Activated CD4-positive, CD25-positive, alpha-beta regulatory T cell treated with anti-CD3 and anti-CD28 coated beads, Interleukin-2, amount 50 U/mL, for 16 hours (primary cell): ENCODE results near the gene ZNF319.

Experiments used
- DNase-seq: peaks from one replicate; pipeline ENCODE4 v3.0.0-alpha.2; 2020; ENCODE audit warnings: low read depth, low spot score

ZNF319 gene

GRCh38 chr16:58037365-58038057, 37.0 kb upstream of the ZNF319 start:
- DNase-seq, result no peak

- no peak for DNase-seq
Observed at GRCh38 chr16:58036943-58037342, 36.5 kb upstream of the ZNF319 start.

DNA sequence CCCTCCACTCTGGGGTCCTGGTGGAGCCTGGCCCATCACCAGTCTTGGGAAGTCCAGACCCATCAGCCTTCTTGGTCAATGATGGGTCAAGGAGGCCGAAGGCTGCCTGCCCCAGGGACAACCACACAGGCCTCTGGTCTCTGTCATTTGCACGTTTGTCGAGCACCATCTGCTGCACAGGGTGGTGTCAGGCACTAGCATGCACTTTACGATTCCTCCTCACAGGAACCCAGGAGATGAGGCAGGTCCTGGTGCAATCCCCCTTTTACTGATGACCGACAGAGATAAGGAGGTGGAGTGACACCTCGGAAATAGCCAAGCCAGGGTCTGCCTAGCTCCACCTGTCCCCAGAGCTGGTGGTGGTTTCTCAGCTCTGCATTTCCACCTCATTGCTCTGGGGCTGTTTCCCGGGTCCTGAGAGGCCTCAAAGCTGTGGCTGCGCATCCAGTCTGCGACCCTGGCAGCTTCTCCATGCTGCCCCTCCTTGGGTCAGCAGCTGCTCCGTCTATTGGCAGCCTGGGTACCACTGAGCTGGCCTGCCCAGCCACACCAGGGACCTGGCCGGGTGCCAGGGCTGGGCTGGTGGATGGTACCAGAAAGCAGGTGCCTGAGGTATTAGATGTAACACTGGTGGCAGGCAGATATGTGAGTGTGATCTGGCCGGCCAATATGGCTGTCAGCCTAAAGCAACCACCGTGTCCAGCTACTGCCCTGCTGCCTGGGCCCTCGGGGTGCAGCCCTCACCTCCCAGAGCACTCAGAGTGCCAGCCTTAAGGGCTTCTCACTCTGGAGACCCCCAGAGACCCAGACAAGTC, 35.1 kb upstream of the ZNF319 start:
- DNase-seq, result no peak

GRCh38 chr16:58034774-58035173, 34.3 kb upstream of the ZNF319 start:
- no peak for DNase-seq

- no peak for DNase-seq
Observed at GRCh38 chr16:58034128-58034685, 33.7 kb upstream of the ZNF319 start.

DNA sequence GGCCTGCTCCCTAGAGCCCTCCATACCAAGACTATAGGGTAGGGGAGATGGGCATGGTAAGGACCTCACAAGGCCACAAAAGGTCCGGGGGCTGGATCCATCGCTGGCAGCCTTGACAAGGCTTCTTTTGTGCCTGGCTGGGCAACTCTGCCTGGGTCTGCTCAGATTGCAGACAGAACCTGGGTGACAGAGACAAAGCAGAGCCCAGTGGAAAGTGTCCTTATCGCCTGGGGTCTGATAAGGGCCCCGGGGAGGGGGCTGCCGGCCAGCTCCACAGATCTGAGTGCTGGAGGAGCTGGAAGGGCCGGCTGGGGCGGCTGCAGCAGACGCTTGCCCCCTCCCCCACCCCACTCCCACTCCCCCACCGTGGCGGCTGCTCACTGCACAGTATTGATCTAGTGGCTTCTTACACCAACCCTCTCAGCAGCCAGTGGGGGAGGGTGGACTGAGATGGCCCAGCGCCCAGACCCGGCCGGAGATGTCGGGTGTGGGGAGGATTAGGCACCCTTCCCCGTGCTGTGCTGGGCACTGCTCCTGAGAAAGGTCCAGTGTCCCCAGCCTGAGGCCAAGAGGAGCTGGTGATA, 32.3 kb upstream of the ZNF319 start:
- no peak for DNase-seq

DNA sequence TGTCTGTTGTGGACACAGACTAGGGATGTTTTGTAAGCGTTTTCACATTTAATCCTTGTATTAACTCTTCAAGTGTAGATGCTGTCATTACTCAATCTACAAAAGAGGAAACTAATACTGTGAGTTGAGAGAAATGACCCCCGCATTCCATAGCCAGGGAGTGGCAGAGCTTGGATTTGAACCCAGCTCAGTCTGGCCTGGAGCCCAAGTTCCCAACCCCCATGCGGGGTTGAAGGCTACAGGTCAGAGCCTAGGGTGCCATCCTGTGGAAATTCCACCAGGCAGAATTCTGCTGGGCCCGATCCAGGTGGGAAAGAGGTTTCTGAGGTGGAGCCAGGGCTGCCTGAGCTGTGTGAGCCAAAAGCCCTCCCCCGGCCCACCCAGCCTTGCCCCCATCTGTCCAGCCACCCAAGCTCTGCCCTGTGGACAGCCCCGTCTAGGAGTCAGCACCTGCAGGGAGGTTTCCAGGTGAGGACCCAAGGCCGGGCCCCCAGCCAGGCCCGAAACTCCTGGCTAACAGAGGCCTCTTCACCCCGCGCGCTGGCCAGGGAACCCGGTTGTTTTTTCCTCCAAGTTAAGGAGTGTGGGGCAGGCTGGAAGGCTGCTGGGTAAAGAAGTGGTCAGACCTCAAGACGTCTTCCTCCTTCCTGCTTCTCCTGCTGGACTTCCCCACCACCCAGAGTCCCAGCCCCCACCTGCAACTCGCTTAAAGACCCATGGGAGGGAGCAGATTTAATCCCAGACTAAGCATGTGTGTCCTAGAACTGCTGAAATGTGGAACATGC, 30.7 kb upstream of the ZNF319 start:
- DNase-seq, result no peak

DNA sequence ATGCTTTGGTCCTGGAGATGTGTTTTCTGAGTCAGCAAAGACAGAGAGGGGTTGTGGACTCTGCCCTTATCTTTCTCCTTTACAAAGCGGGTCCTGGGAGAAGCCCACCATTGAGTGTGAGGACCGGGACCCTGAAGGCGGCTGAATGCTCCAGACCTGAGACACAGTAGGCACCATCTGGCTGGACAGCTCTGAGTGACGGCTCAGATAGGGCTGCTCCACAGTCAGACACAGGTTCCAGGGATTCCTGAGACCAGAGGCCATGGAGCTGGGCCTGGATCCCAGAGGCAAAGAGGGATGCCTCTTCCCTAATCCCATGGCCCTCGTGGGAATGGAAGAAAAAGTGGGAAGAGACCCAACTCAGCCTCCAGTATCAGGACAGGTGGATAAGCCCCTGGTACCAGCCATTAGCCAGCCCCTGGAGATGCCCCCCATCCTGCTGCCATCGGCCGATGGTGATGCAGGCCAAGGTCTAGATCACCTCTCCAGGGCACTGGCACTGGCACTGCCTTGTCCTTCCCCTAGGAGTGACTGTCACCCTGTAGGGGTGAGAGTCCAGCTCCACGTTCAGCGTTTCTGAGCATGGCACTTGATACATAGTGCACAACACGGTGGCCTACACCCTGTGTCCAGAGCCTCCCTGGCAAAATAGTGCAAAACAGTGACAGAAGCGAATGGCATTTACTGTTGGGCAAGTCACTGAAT, 29.8 kb upstream of the ZNF319 start:
- DNase-seq, result no peak

DNA sequence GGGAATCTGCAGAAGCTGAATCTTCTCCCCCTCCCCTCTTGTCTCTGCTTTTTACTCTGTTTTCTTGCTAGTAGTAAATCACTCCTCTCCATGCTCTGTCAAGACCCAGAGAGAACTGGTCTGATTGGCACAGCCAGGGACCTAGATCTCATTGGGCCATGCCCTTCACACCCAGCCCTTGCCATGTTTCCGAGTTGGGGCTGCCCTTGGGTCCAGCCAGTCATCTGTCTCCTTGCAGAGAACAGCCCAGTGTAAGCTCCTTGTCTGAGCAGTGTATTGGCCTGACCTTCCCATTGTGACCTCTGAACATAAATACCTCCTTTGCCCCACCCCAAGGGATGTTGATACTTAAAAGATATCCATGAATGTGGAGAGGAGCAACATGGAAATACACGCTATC, 28.9 kb upstream of the ZNF319 start:
- no peak for DNase-seq

DNA sequence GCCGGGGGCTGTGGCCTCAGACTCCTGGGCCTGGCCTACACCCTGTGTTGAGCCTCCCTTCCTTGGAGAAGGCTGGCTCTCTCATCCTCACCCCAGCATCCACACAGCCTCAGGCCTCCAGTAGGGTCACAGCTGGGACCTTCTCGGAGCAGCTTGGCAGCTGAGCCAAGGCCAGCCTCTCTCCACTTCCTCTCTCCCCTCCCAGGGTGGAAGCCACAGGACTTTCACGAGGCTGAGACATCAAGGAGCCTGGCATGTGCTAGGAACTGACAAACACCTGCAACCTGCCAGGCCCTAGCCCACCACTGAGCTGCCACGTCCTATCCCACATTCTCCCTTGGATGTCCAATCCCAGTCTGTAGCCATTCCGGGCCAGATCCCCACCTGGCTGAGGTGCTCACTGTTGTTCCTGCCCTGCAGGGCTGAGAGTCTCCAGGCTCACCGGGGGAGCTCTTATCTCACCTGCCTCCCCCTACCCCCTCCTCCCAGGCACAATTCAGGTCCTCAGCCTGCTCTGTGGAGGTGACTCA, 28.1 kb upstream of the ZNF319 start:
- DNase-seq, result no peak

DNA sequence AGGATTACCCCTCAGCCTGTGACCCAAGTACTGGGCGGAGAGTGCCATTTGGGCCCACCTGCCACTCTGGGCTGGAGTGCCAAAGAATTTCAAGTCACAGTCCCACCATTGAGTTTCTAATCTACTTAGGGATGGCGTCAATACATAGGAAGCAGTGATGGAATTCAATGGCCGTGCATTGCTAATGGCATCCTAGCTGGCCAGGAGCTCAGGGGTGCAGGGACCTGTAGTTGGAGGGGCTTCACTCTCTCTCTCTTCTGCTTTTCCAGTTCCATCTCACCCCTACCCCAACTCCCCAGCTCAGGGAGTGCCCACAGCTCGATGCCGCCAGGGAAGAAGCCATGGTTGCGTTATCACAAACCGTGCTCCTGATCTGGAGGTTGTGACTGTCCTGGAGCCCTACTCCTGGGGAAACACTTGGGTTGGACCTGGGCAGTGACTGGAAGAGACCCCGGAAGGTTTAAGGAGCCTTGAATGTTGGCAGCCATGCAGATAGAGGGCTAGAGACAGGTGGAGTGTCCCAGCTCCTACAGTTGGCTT, 27.5 kb upstream of the ZNF319 start:
- no peak for DNase-seq

DNA sequence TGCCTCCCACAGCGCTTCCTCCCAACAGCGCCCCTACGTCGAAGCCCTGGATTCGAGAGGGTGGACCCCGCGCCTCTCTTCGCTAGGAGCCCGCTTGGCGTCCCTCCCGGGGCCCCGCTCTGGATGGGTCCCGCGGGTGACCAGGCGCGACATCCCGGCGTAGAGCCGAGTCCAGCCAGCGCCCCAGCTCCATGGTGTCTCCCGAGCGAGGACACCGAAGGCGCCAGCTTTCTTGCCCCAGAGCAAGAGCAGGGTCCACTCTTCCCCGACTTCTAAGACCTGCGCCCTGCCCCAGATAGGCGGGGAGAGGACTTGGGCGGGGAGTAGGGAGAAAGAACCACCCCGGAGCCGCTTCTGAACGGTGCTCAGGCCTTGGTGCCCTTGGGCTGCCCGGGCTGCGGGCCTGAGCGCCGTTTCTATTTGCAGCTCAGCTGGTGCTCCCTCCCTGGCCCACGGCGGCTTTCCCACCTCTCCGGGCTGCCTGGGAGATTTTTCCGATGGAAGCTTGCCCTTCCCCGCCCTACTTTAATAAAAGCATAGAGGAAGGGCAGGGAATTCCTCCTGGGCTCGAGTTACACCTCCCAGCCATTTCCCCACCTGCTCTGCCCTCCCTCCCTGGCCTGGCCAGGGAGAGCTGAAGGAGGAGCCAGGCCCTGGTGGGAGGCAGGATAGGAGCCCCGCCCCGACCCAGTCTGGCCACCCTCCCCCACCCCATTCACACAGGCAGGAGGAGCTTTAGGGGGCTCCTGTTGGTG, 26.9 kb upstream of the ZNF319 start:
- no peak for DNase-seq

DNA sequence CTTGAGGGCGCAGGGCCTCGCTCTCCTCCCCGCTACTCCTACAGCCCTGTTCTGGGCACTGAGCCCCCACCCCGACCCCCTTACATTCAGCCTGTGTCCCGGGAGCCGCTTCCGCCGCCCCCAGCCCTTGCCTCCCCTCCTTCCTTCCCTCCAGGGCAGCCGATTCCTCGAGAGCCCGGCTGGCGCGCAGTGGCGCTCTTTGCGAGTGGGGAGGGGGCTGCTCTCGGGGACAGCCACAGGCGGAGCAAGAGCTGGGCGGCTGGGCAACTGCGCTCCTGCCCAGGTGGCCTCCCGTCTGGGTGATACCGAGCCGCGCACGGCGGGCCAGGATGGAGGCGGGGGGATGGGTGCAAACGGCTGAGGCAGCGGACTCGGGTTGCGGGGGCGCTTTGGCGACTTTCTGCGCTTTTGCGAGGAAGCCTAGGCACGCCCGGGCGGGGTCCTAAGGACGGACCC, 26.3 kb upstream of the ZNF319 start:
- DNase-seq, result no peak

DNA sequence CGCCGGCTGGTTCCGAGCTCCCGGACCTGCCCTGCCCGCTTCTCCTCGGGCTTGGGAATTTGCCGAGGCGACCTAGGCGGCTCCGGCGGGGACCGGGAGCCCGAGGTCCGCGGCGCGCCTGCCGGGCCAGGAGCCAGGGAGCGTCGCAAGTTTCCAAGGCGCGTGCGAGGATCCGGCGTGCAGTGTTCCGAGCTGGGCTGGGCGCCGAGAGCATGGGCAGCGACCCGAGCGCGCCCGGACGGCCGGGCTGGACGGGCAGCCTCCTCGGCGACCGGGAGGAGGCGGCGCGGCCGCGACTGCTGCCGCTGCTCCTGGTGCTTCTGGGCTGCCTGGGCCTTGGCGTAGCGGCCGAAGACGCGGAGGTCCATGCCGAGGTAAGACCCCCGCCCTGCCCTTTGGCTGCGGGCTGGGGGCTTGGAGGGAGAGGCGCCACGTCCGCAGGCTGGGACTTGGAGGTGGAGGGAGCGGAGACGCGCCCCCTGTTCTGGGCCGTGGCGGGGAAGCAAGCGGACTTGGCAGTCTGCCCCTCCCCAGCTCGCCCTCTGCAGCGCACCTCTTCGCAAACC, 25.8 kb upstream of the ZNF319 start:
- DNase-seq, result no peak

DNA sequence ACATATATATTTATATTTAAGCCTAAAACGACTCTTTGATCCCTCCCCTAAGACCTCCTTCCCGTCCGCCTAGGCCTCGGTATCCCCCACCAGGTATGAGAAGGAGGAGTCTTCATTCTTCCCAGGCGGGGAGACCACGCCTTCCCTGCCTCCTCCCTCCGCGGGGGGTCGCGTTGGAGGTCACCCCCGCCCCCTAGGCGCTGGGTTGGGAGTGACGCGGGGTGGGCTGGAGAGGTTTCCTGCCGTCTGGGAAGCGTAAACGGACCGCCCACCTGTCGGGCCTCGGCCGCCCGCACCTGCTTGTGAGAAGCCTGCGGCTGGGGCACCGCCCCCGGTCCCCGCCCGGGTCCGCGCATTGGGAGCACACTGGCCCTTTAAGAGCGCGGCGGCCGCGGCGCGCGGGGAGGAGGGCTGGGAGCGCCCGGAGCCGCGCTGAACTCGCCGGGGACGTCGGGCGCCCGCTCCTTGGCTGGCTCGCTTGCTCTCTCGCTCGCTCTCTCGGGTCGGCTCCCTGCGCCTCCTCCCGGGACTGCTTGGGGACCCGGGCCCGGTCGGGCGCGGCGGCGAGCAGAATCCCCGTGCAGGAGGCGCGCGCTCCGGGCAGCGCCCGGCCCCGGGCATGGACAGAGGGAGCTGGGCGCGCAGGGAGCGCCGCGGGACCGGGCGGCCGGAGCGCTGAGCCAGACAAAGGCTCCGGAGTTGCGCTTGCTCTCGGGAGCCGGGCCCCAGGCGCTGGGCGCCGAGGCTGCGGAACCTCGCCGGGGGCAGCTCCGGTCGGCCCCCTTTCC, 25.1 kb upstream of the ZNF319 start, which contains the start of gene MMP15:
MMP15 (plus strand) TSS at position 404 of the 788 bp plus-strand sequence. CDS start 597 bp downstream, outside the sequence.
- no peak for DNase-seq

DNA sequence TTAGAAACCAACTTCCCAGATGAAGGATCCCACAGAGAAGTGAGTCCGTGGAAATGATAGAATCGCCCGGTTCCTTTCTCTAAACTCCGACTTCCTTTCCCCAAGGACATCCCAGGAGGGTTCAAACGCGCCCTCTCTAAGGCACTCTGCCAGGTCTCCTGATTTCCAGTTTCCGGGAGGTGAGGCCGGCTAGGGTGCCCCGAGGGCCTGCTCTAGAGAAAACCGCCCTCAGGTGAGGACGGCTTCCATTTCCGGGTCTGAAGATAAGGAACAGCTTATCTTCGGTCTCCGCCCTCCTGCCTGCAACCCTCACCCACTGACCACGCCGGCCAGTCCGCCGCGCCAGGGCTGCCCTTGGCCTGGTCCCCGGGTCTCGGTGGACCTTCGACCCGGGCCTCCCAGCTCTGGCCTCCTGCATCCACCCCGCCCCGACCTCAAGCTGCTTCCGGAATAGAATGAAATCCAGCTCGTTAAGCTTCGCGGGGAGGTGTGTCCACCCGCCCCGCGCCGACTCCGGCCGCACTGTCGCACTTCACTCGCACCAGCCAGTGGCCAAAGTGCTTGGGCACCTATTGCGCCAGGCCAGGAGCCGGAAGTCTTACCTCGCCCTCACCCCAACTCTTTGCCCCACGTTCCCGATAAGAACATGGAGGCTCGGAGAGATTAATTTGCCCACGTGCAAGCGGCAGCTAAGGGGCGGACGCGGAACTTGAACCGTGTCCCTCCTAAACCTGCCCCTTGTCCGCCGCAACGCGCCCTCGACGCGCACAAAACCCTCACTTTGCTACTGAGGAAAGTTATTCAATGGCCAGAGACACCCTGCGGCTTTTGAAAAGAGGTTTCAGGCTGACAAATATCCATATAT, 24.2 kb upstream of the ZNF319 start:
- DNase-seq, result no peak

GRCh38 chr16:58022601-58023371, 22.3 kb upstream of the ZNF319 start:
- DNase-seq, result no peak
